ENCODE measurements around the gene LGALS12. TPM values are rescaled to one million over a fixed set of nuclear protein-coding genes. Genes with fewer than 3 reads are reported as not detected.
"Not testable (repeated sequence)": the region's sequence is repeated elsewhere in the genome, so short reads cannot be mapped to it uniquely, and the experiment has no call there.

Gene LGALS12
- total and polyA plus RNA-seq, 7 donors, result 3.9 to 5.4 TPM; not detected in 5

GRCh38 chr11:63527667-63528066 is 21.8 kb downstream of the LGALS12 start:
- intact Hi-C loops (cut with DNase I), result no loop called here

GRCh38 chr11:63528156-63528555 is 22.3 kb downstream of the LGALS12 start:
- DNase-seq; H3K27ac ChIP-seq; H3K4me1 ChIP-seq; intact Hi-C loops (cut with DNase I); H3K9me3 ChIP-seq; H3K27me3 ChIP-seq; H3K4me3 ChIP-seq; H3K36me3 ChIP-seq: not testable (repeated sequence)
- WGBS, 2 donors, result 43 to 52% methylated on average over 8 of the region's 11 CpGs

More at GRCh38 chr11:63527667-63528066, 21.8 kb downstream of the LGALS12 start:
- no peaks in the 10 kb centered on the region for H3K4me1 ChIP-seq
- no peaks in the 10 kb centered on the region for H3K27me3 ChIP-seq
- DNase-seq, result no peak
- no peaks in the 10 kb centered on the region for H3K36me3 ChIP-seq
- no peak overlapping the region for H3K27ac ChIP-seq
- WGBS, 2 donors, result 68 to 81% methylated on average over 2 of the region's 2 CpGs
- H3K4me3 ChIP-seq, result no peak overlapping the region
- no peaks in the 10 kb centered on the region for H3K9me3 ChIP-seq
- no peak for TF ChIP-seq EP300 (IDR thresholded peaks at IDR 0.05)
- no peak for TF ChIP-seq CTCF (IDR thresholded peaks at IDR 0.05)
- no peak for TF ChIP-seq POLR2A (IDR thresholded peaks at IDR 0.05)
- no peak for TF ChIP-seq POLR2AphosphoS5 (IDR thresholded peaks at IDR 0.05)

- H3K4me3 ChIP-seq; intact Hi-C loops (cut with DNase I); DNase-seq; H3K36me3 ChIP-seq; H3K27ac ChIP-seq; H3K27me3 ChIP-seq; H3K9me3 ChIP-seq; H3K4me1 ChIP-seq: not testable (repeated sequence)
- WGBS, 2 donors, result 25 to 70% methylated on average over 1 of the region's 3 CpGs
These were observed 22.9 kb downstream of the LGALS12 start for GRCh38 chr11:63528729-63529278.

GRCh38 chr11:63529373-63529772 is 23.5 kb downstream of the LGALS12 start:
- H3K4me1 ChIP-seq; H3K27me3 ChIP-seq; H3K27ac ChIP-seq; DNase-seq; H3K4me3 ChIP-seq; H3K36me3 ChIP-seq; intact Hi-C loops (cut with DNase I); H3K9me3 ChIP-seq: not testable (repeated sequence)
- WGBS, 2 donors, result 41 to 74% methylated on average over 6 of the region's 6 CpGs

- H3K27ac ChIP-seq, result no peak overlapping the region
These were observed 24.1 kb downstream of the LGALS12 start for GRCh38 chr11:63530021-63530420.

GRCh38 chr11:63531074-63531792 is 25.3 kb downstream of the LGALS12 start:
- intact Hi-C loops (cut with DNase I); H3K4me3 ChIP-seq; H3K4me1 ChIP-seq; H3K27ac ChIP-seq; DNase-seq; H3K36me3 ChIP-seq; H3K27me3 ChIP-seq; H3K9me3 ChIP-seq: not testable (repeated sequence)
- WGBS, 2 donors, result 64 to 87% methylated on average over 4 of the region's 6 CpGs

More at GRCh38 chr11:63530021-63530420, 24.1 kb downstream of the LGALS12 start:
- Histone ChIP-seq H3K27me3 (no peaks in the 10 kb centered on the region), H3K36me3 (no peaks in the 10 kb centered on the region), H3K4me3 (no peak overlapping the region), H3K4me1 (no peaks in the 10 kb centered on the region), H3K9me3 (no peaks in the 10 kb centered on the region)
- TF ChIP-seq EP300 (IDR thresholded peaks at IDR 0.05), result no peak
- no peak for TF ChIP-seq POLR2A (IDR thresholded peaks at IDR 0.05)
- no peak for TF ChIP-seq CTCF (IDR thresholded peaks at IDR 0.05)
- no peak for TF ChIP-seq POLR2AphosphoS5 (IDR thresholded peaks at IDR 0.05)
- WGBS, 2 donors, result 95 to 96% methylated on average over 2 of the region's 2 CpGs
- intact Hi-C loops (cut with DNase I), result no loop called here
- no peak for DNase-seq

- H3K4me1 ChIP-seq, result peaks cover 0 to 13% (median 9%) of the 10 kb centered on the region in 4 donors
- intact Hi-C loops (cut with DNase I), result no loop called here
- 77 to 93% methylated on average over 2 of the region's 2 CpGs for WGBS, 2 donors
These were observed 26.2 kb downstream of the LGALS12 start for GRCh38 chr11:63532117-63532516.

More at GRCh38 chr11:63532117-63532516, 26.2 kb downstream of the LGALS12 start:
- Histone ChIP-seq H3K36me3 (no peaks in the 10 kb centered on the region), H3K9me3 (no peaks in the 10 kb centered on the region), H3K4me3 (no peak overlapping the region), H3K27ac (no peak overlapping the region), H3K27me3 (no peaks in the 10 kb centered on the region)
- TF ChIP-seq EP300 (IDR thresholded peaks at IDR 0.05) (no peak), POLR2A (IDR thresholded peaks at IDR 0.05) (no peak), POLR2AphosphoS5 (IDR thresholded peaks at IDR 0.05) (no peak), CTCF (IDR thresholded peaks at IDR 0.05) (no peak)
- no peak for DNase-seq
